ENCODE measurements around the gene KCNQ1. TPM values are rescaled to one million over a fixed set of nuclear protein-coding genes. Genes with fewer than 3 reads are reported as not detected.

Gene KCNQ1
- total and polyA plus RNA-seq, 9 of the 15 experiments (the other 6 are each of a cell fraction or from before 2014, with no cell fraction given): 0.44 TPM; not detected in 8

- TF ChIP-seq, protein P1, sequence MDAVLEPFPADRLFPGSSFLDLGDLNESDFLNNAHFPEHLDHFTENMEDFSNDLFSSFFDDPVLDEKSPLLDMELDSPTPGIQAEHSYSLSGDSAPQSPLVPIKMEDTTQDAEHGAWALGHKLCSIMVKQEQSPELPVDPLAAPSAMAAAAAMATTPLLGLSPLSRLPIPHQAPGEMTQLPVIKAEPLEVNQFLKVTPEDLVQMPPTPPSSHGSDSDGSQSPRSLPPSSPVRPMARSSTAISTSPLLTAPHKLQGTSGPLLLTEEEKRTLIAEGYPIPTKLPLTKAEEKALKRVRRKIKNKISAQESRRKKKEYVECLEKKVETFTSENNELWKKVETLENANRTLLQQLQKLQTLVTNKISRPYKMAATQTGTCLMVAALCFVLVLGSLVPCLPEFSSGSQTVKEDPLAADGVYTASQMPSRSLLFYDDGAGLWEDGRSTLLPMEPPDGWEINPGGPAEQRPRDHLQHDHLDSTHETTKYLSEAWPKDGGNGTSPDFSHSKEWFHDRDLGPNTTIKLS (IDR thresholded peaks at IDR 0.05; ENCODE audit: borderline replicate concordance, low read depth): 0 out of 2 replicates have a peak, but pooled peaks have one; percentile 33
- TF ChIP-seq YY1 (IDR thresholded peaks at IDR 0.05; ENCODE audit: borderline replicate concordance in 1 of 3, control insufficient read depth in 1 of 3, extremely low read depth in 1 of 3, insufficient read depth in 3 of 3, insufficient read length in 1 of 3, insufficient replicate concordance in 2 of 3, low read depth in 1 of 3, low read length in 2 of 3) (peak in 1 of 3 experiments; percentile 54), TCF7 (IDR thresholded peaks at IDR 0.05; ENCODE audit: borderline replicate concordance) (0 out of 2 replicates have a peak, but pooled peaks have one; percentile 50), UBTF (IDR thresholded peaks at IDR 0.05; ENCODE audit: borderline replicate concordance in 1 of 2, low read depth in 2 of 2, low read length in 2 of 2) (0 out of 4 replicates have a peak, but pooled peaks of 1 of the 2 experiments have one; percentile 28), JUND (IDR thresholded peaks at IDR 0.05; ENCODE audit: borderline replicate concordance, low read depth, low read length) (0 out of 2 replicates have a peak, but pooled peaks have one; percentile 22), JUND (tag; IDR thresholded peaks at IDR 0.05; ENCODE audit: borderline replicate concordance, low read depth, low read length) (peak; percentile 24; the same call in 1 of the 3 replicates), MAX (CRISPR knock-in tag; IDR thresholded peaks at IDR 0.05) (peak; percentile 75), XRCC5 (IDR thresholded peaks at IDR 0.05; ENCODE audit: low read depth, low read length) (peak; percentile 87), GABPB1 (CRISPR knock-in tag; IDR thresholded peaks at IDR 0.05) (peak; percentile 71), RBM34 (IDR thresholded peaks at IDR 0.05; ENCODE audit: borderline replicate concordance, insufficient read depth, low read length) (no peak), NRF1 (conservative IDR thresholded peaks at IDR 0.05 in 1 of 2, IDR thresholded peaks at IDR 0.05 in 1 of 2) (peak in 1 of 2 experiments; percentile 24; a peak in 2 of 4 replicates), BRD4 (IDR thresholded peaks at IDR 0.05) (no peak), FOXP1 (CRISPR knock-in tag; IDR thresholded peaks at IDR 0.05) (peak; percentile 40; the same call in 1 of the 2 replicates), MYC (IDR thresholded peaks at IDR 0.05; ENCODE audit: low read depth, low read length) (peak; percentile 69), MYC (CRISPR knock-in tag; IDR thresholded peaks at IDR 0.05; ENCODE audit: borderline replicate concordance, low read depth) (no peak), CXXC5 (CRISPR knock-in tag; IDR thresholded peaks at IDR 0.05) (peak; percentile 47), SMC3 (conservative IDR thresholded peaks at IDR 0.05; ENCODE audit: insufficient read depth, low read depth, low read length) (peak; percentile 100)
- TF ChIP-seq, protein P2, sequence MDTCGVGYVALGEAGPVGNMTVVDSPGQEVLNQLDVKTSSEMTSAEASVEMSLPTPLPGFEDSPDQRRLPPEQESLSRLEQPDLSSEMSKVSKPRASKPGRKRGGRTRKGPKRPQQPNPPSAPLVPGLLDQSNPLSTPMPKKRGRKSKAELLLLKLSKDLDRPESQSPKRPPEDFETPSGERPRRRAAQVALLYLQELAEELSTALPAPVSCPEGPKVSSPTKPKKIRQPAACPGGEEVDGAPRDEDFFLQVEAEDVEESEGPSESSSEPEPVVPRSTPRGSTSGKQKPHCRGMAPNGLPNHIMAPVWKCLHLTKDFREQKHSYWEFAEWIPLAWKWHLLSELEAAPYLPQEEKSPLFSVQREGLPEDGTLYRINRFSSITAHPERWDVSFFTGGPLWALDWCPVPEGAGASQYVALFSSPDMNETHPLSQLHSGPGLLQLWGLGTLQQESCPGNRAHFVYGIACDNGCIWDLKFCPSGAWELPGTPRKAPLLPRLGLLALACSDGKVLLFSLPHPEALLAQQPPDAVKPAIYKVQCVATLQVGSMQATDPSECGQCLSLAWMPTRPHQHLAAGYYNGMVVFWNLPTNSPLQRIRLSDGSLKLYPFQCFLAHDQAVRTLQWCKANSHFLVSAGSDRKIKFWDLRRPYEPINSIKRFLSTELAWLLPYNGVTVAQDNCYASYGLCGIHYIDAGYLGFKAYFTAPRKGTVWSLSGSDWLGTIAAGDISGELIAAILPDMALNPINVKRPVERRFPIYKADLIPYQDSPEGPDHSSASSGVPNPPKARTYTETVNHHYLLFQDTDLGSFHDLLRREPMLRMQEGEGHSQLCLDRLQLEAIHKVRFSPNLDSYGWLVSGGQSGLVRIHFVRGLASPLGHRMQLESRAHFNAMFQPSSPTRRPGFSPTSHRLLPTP (IDR thresholded peaks at IDR 0.05; ENCODE audit: borderline replicate concordance, extremely low read depth, insufficient read length): no peak
Observed at GRCh38 chr11:2532704-2533586, 88.1 kb downstream of the KCNQ1 start (continued).
